ENCODE results near the gene BMPER.
A peak's percentile ranks its signal among the peaks of the same experiment; 100 is the strongest.

The BMPER gene

DNA sequence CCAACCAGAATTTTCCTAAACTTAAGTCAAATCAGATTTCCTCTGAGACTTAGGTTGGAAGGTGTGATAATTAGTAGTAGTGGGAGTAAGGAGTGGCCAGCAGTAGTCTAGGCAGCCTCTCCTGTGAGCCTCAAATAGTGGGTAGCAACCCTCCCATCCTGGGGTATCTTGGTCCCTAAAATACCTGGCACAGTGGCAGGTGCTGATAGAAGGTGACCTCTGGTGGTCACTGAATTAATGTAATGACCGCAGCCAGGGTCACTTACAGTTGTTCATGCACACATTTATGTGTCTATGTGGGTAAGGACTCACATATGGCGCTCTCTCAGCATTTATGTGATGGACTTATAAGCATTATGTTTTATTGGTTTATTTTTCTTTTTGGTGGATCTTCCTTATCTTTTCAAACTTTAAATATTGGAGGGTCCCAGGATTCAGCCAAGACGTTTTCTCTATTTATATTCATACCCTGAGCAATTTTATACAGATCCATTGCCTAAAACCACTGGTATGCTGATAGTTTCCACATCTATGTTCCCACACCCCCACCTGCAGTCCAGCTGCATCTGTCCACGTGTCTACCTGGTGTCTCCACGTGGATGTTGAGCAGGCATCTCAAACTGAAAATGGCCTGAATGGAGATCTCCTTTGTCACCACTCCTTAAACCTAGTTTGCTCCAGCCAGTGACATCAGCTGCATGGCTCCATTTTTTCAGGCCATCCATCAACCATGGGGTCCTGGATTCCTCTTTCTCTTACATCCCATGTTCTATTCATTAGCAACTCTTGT, 18.3 kb downstream of the BMPER start:
- DNase-seq (ENCODE audit: low read depth): no peak

DNA sequence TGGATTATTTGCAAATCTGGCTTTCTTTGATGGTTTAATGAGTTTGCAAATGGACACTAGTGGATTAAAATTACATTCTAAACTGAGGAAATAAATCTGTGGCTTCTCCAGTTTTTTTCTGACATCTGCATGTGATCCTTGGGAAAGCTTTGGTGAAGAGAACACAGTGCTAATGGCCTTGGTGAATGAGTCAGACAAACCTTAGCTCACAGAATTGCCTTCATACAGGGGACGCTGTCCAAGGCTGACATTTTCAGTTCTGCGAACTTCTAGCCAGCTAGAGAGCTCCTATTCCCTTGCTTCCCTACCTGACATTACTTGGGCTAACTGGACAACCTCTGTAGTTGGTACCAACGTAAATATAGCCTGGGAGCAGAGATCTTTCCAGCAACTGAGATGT, 21.2 kb downstream of the BMPER start:
- no peak for DNase-seq (ENCODE audit: low read depth)

GRCh38 chr7:33928986-33929385, 23.6 kb downstream of the BMPER start:
- DNase-seq (ENCODE audit: low read depth): no peak

GRCh38 chr7:33932221-33932620, 26.9 kb downstream of the BMPER start:
- no peak for DNase-seq (ENCODE audit: low read depth)

GRCh38 chr7:33932832-33933468, 27.6 kb downstream of the BMPER start:
- peak; percentile 18 for DNase-seq (ENCODE audit: low read depth)

GRCh38 chr7:33933611-33934281, 28.4 kb downstream of the BMPER start:
- DNase-seq (ENCODE audit: low read depth): no peak

GRCh38 chr7:33934391-33934790, 29.1 kb downstream of the BMPER start:
- DNase-seq (ENCODE audit: low read depth): no peak

DNA sequence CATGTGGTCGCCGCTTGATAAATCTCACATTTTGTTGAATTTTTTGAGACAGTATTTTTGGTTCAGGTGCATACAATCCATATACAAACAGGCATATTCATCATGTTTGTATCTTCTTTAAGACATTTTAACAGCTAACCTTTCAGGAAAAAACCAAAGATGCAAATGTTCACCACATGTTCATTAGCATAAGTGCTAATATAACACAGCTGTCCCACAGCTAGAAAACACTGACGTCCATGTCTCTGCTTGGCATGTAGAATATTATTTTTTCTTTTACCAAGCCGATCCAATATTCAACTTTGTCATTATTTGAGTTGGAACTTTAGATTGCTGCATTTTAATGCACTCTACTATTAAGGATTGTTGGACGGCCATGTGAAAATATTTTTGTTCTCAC, 31.2 kb downstream of the BMPER start:
- no peak for DNase-seq (ENCODE audit: low read depth)

DNA sequence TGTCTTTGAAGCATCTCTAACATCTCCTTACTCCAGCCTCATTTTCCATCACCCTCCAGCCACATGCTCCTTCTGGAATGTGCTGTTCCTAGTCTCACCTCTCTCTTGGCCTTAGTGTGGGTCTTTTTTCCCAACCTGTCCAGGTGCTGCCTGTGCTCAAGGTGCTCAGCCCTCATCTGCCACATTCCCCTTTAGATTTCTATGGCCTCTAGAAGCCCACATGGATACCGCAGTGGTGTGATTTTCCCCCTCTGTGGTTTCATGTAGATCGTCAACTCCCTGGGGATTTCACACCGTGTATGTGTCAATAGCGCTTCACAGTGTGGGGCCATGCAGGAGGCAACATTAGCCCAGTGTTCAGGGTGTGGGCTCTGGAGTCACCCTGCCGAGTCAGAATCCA, 32.5 kb downstream of the BMPER start:
- no peak for DNase-seq (ENCODE audit: low read depth)

DNA sequence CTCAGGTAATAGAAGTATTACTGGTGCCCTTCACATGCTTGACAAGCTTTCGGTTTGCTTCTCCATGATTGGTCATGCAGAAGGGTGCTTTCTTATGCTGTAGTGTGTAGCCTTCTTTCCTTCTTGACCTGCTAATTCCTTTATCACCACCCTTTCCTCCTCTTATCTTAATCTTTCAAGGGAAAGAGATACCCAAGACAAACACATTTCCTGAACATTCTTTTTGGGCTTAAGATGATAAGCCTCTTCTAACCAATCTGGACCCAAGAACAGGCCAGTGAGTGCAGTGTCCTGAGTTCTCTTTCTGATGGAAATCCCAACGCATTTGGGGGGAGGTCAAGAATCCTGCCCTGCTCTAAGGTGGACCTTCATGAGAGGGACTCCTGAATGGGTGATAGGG, 33.8 kb downstream of the BMPER start:
- no peak for DNase-seq (ENCODE audit: low read depth)

DNA sequence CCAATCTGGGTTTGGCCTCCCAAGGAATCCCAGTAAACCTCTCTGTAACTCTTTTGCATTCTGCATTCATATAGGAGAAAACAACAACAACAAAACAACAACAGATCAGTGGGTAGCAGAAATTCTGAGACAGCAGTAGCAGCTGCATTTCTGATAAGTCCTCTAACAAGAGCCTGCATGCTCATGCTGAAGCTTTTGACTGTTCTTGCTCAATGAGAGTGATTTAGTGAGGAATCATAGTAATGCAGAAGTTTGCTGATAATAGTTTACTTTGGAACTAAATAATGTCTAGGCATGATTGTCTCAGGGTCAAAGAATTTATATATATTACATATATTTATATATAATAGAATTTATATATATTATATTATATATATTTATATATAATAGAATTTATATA, 35.2 kb downstream of the BMPER start:
- DNase-seq (ENCODE audit: low read depth): no peak

- DNase-seq (ENCODE audit: low read depth): no peak
These were observed 36.1 kb downstream of the BMPER start for GRCh38 chr7:33941418-33941817.

GRCh38 chr7:33946094-33946699, 40.9 kb downstream of the BMPER start:
- no peak for DNase-seq (ENCODE audit: low read depth)

GRCh38 chr7:33950047-33950714, 44.8 kb downstream of the BMPER start:
- DNase-seq (ENCODE audit: low read depth): no peak

DNA sequence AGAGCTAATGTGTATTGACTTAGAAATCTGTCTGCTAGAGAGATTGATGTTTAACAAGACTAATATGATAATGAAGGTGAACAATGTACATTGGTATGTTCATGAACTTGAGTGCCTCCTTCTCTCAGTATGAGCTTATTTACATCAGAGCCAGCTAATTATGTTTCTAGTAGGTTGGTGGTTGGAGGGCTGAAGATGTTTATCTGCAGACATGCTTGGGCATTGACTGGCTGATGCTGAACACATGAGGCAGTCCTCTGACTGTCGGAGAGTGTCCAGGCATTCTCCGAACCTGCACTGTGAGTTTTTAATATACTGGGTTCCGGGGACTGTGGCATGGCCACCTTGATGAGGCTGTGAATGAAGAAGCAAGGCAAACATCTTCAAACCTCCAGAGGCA, 47.5 kb downstream of the BMPER start:
- DNase-seq (ENCODE audit: low read depth): no peak

DNA sequence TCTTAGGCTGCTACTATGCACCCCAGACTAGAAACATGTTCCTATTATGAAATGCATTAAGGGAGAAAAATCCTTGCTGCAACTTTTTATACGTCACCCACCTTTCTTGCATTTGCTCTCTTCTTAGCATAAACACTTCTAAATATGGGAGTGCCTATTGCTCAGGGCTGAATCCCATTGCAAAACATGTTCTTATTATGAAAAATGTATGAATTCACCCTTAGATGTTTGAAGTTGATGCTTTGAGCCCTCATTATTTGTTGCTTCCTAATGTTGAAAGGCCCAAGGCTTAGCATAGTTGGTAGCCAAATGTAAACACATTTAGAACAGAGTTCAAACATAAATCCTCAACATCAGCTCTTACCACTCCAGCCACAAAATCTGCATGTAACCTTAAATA, 52.8 kb downstream of the BMPER start:
- DNase-seq (ENCODE audit: low read depth): no peak

- DNase-seq (ENCODE audit: low read depth): no peak
These were observed 54.3 kb downstream of the BMPER start for GRCh38 chr7:33959676-33960075.

- DNase-seq (ENCODE audit: low read depth): no peak
These were observed 56.6 kb downstream of the BMPER start for GRCh38 chr7:33961948-33962347.

GRCh38 chr7:33964417-33965182, 59.3 kb downstream of the BMPER start:
- no peak for DNase-seq (ENCODE audit: low read depth)

DNA sequence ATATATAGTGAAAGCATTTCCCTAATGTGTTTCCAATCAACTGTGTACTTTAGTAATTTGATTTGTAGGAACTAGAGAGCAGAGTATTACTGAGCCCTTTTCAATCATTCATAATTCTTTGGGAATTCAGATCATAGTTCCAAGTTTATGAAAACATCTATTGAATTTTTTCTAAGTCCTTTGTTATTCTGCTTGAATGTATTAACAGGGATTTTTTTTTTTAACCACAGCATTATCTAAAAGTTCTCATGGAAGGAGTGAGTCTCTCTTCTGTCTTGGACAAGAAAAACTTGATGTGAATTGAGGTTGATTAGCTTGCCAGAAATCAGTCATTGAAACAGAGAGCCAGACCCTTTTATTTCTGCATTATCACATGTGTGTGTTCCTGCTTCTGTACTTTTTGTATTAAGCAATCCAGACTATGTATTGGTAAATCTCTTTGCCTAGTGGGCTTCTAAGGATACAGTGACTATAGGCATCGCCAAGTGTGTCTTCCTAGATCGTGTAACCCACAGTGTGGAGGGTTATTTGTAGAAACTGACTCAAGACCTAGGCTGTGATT, 59.9 kb downstream of the BMPER start:
- no peak for DNase-seq (ENCODE audit: low read depth)

DNA sequence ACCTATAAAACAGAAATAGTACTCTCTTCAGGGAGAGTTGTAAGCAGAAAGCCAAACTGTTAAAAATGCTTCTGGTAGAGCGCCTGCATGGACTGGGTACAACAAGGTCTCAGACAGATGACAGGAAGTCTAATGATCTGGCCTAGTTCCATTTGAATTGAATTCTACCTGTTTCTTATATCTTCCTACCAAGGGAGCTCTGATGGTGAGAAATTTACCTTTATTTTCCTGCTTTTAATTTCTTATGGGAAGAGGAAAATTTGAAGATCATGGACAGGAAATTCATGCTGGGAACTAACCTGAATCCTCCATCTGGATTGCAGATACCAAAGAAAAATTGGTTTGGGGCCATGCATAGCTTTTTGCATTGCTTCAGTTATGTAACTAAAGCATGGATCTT, 63.3 kb downstream of the BMPER start:
- no peak for DNase-seq (ENCODE audit: low read depth)
